HepG2 (cell line): ENCODE results near the gene MISFA. TPM values are rescaled to one million over a fixed set of nuclear protein-coding genes. Genes with fewer than 3 reads are reported as not detected.

ENCODE experiments used
- POGZ ChIP-seq: sonication (generic); formaldehyde crosslinking; IDR thresholded peaks from 2 replicates; pipeline ENCODE4 v1.4.0; 2020; ENCODE audit warnings: mild to moderate bottlenecking, missing genetic modification reagents
- SRF ChIP-seq: IDR thresholded peaks from 2 replicates; pipeline ENCODE4 v1.6.1; 2011; ENCODE audit warnings: mild to moderate bottlenecking, low read depth, low read length, moderate library complexity
- SRSF9 ChIP-seq: fragments of 200-400 bp; formaldehyde crosslinking; IDR thresholded peaks from 2 replicates; pipeline ENCODE4 v1.6.1; 2018; ENCODE audit warnings: borderline replicate concordance, mild to moderate bottlenecking, low read depth, low read length; ENCODE audit not compliant: insufficient read depth, poor library complexity, severe bottlenecking
- TOE1 ChIP-seq: sonication (generic); formaldehyde crosslinking; IDR thresholded peaks from 2 replicates; pipeline ENCODE4 v1.4.0; 2020; ENCODE audit warnings: mild to moderate bottlenecking, missing genetic modification reagents
- ZC3H13 ChIP-seq: sonication (generic); formaldehyde crosslinking; IDR thresholded peaks from 2 replicates; pipeline ENCODE4 v1.8.1; 2023; ENCODE audit warnings: mild to moderate bottlenecking, missing genetic modification reagents, moderate library complexity
- ZNF30 ChIP-seq: sonication (generic); formaldehyde crosslinking; IDR thresholded peaks from 2 replicates; pipeline ENCODE4 v1.5.0; 2020; ENCODE audit warnings: mild to moderate bottlenecking, missing genetic modification reagents
- ZNF552 ChIP-seq: sonication (generic); formaldehyde crosslinking; IDR thresholded peaks from 2 replicates; pipeline ENCODE4 v1.9.0; 2022; ENCODE audit warnings: missing genetic modification reagents, mild to moderate bottlenecking, borderline replicate concordance
- ZZZ3 ChIP-seq: sonication (generic); formaldehyde crosslinking; IDR thresholded peaks from 2 replicates; pipeline ENCODE4 v1.4.0; 2020; ENCODE audit warnings: missing genetic modification reagents, mild to moderate bottlenecking, borderline replicate concordance
- polyA plus RNA-seq, 8 experiments: library from polyadenylated mRNA; depleted of rRNA in 3 of 8; stranded (reverse) in 7 of 8; unstranded in 1 of 8; fragments of >200 nt; fragmentation: Illumina TruSeq in 4 of 8; extraction: Trizol in 4 of 8; gene quantifications; 2 replicates each; pipeline versions ENCODE4 v1.2.1 to v1.2.3, GENCODE V29; 2011 to 2016; ENCODE audit warnings: low read depth in 4 of 8, missing spikeins in 1 of 8, mixed read lengths in 1 of 8; ENCODE audit not compliant: insufficient read depth in 1 of 8
- total RNA-seq, 5 experiments: library from RNA; depleted of rRNA; stranded (reverse); fragments of >200 nt; fragmentation: Illumina TruSeq; extraction: Trizol; gene quantifications; 2 replicates each; pipeline ENCODE4 v1.2.3, GENCODE V29; 2016; ENCODE audit warnings: low read depth in 1 of 5
- TF ChIP-seq, protein P1 (sequence below): sonication (generic); formaldehyde crosslinking; IDR thresholded peaks from 2 replicates; pipeline ENCODE4 v1.4.0; 2020; ENCODE audit warnings: mild to moderate bottlenecking, missing genetic modification reagents
- TF ChIP-seq, protein P2 (sequence below): sonication (generic); formaldehyde crosslinking; IDR thresholded peaks from 2 replicates; pipeline ENCODE4 v1.8.0; 2022; ENCODE audit warnings: mild to moderate bottlenecking, missing genetic modification reagents; ENCODE audit not compliant: insufficient replicate concordance
- TF ChIP-seq, protein P3 (sequence below): sonication (generic); formaldehyde crosslinking; IDR thresholded peaks from 2 replicates; pipeline ENCODE4 v1.8.0; 2022; ENCODE audit warnings: mild to moderate bottlenecking, missing genetic modification reagents
- TF ChIP-seq, protein P4 (sequence below): sonication (generic); formaldehyde crosslinking; IDR thresholded peaks from 2 replicates; pipeline ENCODE4 v1.4.0; 2020; ENCODE audit warnings: missing genetic modification reagents
- TF ChIP-seq, protein P5 (sequence below): sonication (generic); formaldehyde crosslinking; IDR thresholded peaks from 2 replicates; pipeline ENCODE4 v1.5.0; 2020; ENCODE audit warnings: mild to moderate bottlenecking, missing genetic modification reagents
- TF ChIP-seq, protein P6 (sequence below): IDR thresholded peaks from 2 replicates; pipeline ENCODE4 v1.6.1; 2016; ENCODE audit warnings: missing compliant biosample characterization, missing genetic modification reagents, borderline replicate concordance

MISFA gene
- total and polyA plus RNA-seq, 2 of the 13 experiments (the other 11 are each of a cell fraction or from before 2014, with no cell fraction given) = 1.4 to 5.4 TPM

DNA sequence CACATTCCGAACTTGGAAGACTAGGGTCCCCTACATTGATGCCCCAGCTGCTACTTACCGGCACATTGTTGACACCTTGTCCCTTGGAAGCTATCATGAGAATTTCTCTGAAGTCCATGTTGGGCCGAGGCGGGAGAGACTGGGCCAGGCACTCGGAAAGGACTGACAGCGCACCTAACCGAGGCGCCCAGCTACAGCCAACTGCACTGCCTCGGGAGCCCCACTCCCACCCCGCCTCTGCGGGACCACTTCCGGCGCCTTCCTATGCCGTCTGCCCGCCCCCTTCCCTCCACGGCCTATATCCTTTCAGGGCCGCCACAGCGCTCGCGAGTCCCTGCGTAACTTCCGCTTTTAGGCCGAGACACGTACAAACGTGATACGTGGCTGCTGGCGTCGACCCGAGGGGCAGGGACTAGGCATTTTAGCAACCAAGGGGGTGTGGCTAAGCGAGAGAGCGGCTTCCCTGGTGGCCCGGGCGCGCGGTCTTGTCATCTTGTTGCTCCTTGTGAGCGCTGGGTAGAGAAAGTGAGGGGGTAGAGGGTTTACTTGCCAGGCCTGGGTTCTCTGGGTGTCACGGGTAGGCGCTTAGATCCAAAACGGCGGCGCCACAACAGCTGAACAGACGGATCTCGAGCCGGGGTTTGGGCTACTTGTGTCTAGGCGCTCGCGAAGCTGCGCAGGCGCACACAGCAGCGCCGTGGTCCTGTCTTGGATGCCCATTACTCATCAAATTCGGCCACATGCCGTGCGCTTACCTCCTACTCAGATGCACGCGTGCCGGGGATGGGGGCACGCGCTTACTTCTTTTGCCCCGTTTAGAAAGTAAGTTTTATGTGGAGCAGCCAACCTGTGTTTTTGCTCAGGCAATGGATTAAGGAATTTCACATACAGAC, 34.8 kb downstream of the MISFA start, which contains the start of gene SPTY2D1 (continued):
- TF ChIP-seq ZZZ3 (CRISPR knock-in tag) (no peak; the same call in 1 of the 2 replicates), POGZ (CRISPR knock-in tag) (peak; percentile 97), SRSF9 (no peak), SRF (0 out of 2 replicates have a peak, but pooled peaks have one; percentile 48), ZNF30 (CRISPR knock-in tag) (no peak), ZC3H13 (no peak; the same call in 1 of the 2 replicates), TOE1 (CRISPR knock-in tag) (0 out of 2 replicates have a peak, but pooled peaks have one; percentile 13), ZNF552 (CRISPR knock-in tag) (no peak)
- TF ChIP-seq, protein P1, sequence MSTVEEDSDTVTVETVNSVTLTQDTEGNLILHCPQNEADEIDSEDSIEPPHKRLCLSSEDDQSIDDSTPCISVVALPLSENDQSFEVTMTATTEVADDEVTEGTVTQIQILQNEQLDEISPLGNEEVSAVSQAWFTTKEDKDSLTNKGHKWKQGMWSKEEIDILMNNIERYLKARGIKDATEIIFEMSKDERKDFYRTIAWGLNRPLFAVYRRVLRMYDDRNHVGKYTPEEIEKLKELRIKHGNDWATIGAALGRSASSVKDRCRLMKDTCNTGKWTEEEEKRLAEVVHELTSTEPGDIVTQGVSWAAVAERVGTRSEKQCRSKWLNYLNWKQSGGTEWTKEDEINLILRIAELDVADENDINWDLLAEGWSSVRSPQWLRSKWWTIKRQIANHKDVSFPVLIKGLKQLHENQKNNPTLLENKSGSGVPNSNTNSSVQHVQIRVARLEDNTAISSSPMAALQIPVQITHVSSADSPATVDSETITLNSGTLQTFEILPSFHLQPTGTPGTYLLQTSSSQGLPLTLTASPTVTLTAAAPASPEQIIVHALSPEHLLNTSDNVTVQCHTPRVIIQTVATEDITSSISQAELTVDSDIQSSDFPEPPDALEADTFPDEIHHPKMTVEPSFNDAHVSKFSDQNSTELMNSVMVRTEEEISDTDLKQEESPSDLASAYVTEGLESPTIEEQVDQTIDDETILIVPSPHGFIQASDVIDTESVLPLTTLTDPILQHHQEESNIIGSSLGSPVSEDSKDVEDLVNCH (CRISPR knock-in tag) = no peak
- TF ChIP-seq, protein P2, sequence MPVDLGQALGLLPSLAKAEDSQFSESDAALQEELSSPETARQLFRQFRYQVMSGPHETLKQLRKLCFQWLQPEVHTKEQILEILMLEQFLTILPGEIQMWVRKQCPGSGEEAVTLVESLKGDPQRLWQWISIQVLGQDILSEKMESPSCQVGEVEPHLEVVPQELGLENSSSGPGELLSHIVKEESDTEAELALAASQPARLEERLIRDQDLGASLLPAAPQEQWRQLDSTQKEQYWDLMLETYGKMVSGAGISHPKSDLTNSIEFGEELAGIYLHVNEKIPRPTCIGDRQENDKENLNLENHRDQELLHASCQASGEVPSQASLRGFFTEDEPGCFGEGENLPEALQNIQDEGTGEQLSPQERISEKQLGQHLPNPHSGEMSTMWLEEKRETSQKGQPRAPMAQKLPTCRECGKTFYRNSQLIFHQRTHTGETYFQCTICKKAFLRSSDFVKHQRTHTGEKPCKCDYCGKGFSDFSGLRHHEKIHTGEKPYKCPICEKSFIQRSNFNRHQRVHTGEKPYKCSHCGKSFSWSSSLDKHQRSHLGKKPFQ (CRISPR knock-in tag) = no peak
- TF ChIP-seq, protein P3, sequence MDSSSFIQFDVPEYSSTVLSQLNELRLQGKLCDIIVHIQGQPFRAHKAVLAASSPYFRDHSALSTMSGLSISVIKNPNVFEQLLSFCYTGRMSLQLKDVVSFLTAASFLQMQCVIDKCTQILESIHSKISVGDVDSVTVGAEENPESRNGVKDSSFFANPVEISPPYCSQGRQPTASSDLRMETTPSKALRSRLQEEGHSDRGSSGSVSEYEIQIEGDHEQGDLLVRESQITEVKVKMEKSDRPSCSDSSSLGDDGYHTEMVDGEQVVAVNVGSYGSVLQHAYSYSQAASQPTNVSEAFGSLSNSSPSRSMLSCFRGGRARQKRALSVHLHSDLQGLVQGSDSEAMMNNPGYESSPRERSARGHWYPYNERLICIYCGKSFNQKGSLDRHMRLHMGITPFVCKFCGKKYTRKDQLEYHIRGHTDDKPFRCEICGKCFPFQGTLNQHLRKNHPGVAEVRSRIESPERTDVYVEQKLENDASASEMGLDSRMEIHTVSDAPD (CRISPR knock-in tag) = no peak
- TF ChIP-seq, protein P4, sequence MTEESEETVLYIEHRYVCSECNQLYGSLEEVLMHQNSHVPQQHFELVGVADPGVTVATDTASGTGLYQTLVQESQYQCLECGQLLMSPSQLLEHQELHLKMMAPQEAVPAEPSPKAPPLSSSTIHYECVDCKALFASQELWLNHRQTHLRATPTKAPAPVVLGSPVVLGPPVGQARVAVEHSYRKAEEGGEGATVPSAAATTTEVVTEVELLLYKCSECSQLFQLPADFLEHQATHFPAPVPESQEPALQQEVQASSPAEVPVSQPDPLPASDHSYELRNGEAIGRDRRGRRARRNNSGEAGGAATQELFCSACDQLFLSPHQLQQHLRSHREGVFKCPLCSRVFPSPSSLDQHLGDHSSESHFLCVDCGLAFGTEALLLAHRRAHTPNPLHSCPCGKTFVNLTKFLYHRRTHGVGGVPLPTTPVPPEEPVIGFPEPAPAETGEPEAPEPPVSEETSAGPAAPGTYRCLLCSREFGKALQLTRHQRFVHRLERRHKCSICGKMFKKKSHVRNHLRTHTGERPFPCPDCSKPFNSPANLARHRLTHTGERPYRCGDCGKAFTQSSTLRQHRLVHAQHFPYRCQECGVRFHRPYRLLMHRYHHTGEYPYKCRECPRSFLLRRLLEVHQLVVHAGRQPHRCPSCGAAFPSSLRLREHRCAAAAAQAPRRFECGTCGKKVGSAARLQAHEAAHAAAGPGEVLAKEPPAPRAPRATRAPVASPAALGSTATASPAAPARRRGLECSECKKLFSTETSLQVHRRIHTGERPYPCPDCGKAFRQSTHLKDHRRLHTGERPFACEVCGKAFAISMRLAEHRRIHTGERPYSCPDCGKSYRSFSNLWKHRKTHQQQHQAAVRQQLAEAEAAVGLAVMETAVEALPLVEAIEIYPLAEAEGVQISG (CRISPR knock-in tag) = peak; percentile 75
- TF ChIP-seq, protein P5, sequence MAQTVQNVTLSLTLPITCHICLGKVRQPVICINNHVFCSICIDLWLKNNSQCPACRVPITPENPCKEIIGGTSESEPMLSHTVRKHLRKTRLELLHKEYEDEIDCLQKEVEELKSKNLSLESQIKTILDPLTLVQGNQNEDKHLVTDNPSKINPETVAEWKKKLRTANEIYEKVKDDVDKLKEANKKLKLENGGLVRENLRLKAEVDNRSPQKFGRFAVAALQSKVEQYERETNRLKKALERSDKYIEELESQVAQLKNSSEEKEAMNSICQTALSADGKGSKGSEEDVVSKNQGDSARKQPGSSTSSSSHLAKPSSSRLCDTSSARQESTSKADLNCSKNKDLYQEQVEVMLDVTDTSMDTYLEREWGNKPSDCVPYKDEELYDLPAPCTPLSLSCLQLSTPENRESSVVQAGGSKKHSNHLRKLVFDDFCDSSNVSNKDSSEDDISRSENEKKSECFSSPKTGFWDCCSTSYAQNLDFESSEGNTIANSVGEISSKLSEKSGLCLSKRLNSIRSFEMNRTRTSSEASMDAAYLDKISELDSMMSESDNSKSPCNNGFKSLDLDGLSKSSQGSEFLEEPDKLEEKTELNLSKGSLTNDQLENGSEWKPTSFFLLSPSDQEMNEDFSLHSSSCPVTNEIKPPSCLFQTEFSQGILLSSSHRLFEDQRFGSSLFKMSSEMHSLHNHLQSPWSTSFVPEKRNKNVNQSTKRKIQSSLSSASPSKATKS (CRISPR knock-in tag) = no peak; the same call in 1 of the 2 replicates
- TF ChIP-seq, protein P6, sequence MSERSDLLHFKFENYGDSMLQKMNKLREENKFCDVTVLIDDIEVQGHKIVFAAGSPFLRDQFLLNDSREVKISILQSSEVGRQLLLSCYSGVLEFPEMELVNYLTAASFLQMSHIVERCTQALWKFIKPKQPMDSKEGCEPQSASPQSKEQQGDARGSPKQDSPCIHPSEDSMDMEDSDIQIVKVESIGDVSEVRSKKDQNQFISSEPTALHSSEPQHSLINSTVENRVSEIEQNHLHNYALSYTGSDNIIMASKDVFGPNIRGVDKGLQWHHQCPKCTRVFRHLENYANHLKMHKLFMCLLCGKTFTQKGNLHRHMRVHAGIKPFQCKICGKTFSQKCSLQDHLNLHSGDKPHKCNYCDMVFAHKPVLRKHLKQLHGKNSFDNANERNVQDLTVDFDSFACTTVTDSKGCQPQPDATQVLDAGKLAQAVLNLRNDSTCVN (CRISPR knock-in tag) = no peak
